Stimulated activated CD4-positive, alpha-beta T cell treated with anti-CD3 and anti-CD28 coated beads, TNF-alpha, amount 100 ng/mL, for 4 hours (primary cell): ENCODE results near the gene ZNF844.
"Not testable (repeated sequence)": the region's sequence is repeated elsewhere in the genome, so short reads cannot be mapped to it uniquely, and the experiment has no call there.

Experiments
- DNase-seq, 3 experiments: peaks; one replicate each; pipeline ENCODE4 v3.0.0-alpha.2; 2020; ENCODE audit warnings: low read depth in 3 of 3

Gene ZNF844

GRCh38 chr19:12064590-12065538 lies at the start of gene ZNF844:
ZNF844 (plus strand) TSS chr19:12064731; CDS start chr19:12064874, 143 bp downstream.
- DNase-seq, result peak; percentile 45 to 50 (median 46)

DNA sequence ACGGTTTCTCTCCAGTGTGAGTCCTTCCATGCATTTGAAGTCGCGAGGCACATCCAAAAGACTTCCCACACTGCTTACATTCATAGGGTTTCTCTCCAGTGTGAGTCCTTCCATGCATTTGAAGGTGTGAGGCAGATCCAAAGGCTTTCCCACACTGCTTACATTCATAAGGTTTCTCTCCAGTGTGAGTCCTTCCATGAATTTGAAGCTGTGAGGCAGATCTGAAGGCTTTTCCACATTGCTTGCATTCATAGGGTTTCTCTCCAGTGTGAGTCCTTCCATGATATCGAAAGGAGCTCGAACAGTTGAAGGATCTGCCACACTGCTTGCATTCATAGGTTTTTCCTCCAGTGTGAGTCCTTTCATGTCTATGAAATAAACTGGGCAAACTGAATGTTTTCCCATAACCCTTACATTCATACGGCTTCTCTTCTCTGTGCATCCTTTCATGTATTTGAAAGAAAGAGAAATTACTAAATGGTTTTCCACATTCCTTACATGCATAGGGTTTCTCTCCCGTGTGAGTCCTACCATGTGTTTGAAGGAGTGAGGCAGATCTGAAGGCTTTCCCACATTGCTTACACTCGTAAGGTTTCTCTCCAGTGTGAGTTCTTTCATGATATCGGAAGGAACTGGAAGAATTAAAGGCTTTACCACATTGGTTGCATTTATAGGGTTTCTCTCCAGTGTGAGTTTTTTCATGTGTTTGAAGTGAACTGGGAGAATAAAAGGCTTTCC lies 49.3 kb upstream of the ZNF844 start:
- DNase-seq, result no peak

GRCh38 chr19:12015753-12016116 lies 48.8 kb upstream of the ZNF844 start:
- no peak for DNase-seq

DNA sequence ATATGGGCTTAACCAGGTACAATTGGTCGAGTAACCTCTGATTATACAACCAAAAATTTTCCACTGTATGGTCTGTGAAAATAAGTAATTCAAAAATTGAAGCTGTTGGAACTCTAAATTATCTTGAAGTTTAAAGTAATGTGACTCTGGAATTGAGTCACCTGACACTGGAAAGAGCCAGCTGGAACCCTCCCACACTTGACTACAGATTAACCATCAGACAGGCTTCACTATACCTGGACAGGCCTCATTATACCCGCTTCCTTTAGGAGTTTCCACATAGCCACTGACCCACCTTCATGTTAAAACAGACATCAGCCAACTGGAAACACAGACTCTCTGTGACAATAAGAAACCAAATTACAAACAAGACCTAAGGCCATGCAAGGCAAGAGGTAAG lies 30.3 kb upstream of the ZNF844 start:
- no peak for DNase-seq

- DNase-seq, result no peak
Observed at GRCh38 chr19:12034620-12035019, 29.9 kb upstream of the ZNF844 start.

DNA sequence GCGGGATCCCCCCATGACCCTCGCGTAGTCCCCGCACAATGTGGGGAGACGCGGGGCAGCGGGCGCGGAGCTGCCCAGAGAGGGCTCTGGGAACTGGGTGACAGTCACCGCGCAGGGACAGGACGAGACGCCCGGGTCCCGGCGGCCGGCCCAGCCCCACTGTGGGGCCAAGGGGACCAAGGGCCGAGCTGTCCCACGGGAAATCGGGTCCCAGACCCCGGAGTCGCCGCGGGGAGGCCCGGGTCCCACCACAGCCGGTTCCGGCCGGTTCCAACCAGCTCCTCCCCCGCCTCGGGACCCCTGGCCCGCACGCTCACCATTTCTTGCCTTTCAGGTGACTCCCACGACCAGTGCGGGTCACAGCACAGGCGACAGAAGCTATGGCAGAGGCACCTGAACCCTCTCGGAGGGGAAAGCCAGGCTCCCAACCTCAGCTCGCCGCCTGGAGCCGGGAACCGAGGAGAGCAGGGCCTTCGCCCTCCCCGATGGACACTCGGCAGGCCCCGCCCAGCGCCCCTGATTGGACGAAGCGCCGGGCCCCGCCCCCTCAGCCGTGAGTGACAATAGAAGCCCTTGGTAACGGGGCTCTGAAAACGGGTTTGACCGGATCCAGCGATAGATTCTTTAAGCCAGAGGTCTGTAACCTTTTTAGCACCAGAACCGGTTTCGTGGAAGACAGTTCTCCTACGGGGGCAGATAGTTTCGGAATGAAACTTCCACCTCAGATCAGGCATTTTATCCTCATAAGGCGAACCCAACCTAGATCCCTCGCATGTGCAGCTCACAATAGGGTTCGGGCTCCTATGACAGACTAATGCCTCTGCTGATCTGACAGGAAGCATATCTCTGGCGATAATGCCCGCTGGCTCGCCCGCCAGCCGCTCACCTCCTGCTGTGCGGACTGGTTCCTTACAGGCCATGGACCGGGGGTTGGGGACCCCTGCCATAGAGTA lies 29.0 kb upstream of the ZNF844 start, which contains the start of gene ZNF433:
Gene ZNF433, minus strand, starts transcription at position 460 of the 953 bp plus-strand sequence. Its CDS starts 140 bp downstream, at position 320.
- peak; percentile 38 to 58 (median 55) for DNase-seq

DNA sequence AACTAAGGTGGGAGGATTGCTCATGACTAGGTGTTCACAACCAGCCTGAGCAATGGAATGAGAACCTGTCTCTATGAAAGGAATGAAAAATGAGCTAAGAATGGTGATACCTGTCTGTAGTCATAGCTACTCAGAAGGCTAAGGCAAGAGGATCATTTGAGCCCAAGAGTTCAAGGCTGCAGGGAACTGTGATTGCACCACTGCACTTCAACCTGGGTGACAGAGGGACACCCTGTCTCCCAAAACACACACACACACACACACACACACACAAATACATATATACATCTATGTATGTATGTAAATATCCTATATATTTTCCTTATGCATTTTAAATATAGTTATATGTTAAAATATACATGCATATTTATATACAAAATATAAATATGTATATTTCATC lies 21.6 kb upstream of the ZNF844 start:
- DNase-seq, result no peak

GRCh38 chr19:12043752-12044422 lies 20.6 kb upstream of the ZNF844 start:
- no peak for DNase-seq

DNA sequence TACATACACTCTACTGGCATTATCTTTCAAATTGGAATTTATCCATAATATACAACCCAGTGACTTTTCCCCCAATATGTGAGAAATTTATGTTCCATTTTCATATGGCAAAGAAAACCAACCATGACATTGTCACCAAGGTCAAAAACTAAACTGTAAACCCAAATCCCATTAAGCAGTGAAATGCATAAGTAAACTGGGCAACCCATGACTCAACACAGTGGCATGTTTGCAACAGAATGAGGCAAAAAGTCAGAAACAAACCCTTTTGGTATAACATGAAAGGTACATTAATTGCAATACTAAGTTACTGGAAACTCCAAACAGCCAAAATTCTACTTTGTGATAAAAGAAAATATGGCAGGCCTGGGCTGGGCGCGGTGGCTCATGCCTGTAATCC lies 16.7 kb upstream of the ZNF844 start:
- no peak for DNase-seq

DNA sequence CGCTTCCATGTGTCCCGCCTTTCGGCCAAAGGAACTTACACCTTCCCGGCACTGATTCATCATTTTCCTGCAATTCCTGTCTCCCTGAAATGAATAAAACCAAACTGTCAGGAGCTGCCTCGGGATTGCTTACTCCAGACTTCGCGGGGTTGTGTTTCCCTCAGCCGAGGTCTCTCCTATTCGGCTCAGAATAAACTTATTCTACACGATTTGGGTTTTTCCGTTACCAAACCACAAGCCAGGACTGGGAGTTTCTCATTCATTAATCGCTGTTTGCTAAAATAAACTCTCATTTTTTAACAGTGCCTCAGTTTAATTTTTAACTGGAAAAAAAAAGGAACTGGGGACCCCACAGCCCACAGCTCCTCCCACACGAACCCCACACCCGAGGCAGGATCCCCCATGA lies 12.4 kb upstream of the ZNF844 start:
- no peak for DNase-seq

GRCh38 chr19:12052497-12053169 lies 11.9 kb upstream of the ZNF844 start, which contains the start of gene ZNF878:
ZNF878 (minus strand) TSS chr19:12052961; CDS start chr19:12052801, 160 bp downstream.
- peak in 2 of 3 experiments; percentile 24 for DNase-seq

GRCh38 chr19:12055784-12056183 lies 8.7 kb upstream of the ZNF844 start:
- no peak for DNase-seq

GRCh38 chr19:12075538-12076139 lies 11.1 kb downstream of the ZNF844 start:
- no peak for DNase-seq

DNA sequence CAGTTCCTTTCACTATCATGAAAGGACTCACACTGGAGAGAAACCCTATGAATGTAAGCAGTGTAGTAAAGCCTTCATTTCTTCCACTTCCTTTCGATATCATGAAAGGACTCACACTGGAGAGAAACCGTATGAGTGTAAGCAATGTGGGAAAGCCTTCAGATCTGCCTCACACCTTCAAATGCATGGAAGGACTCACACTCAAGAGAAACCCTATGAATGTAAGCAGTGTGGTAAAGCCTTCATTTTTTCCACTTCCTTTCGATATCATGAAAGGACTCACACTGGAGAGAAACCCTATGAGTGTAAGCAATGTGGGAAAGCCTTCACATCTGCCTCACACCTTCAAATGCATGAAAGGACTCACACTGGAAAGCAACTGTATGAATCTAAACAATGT lies 11.8 kb downstream of the ZNF844 start:
- DNase-seq, result not testable (repeated sequence)

DNA sequence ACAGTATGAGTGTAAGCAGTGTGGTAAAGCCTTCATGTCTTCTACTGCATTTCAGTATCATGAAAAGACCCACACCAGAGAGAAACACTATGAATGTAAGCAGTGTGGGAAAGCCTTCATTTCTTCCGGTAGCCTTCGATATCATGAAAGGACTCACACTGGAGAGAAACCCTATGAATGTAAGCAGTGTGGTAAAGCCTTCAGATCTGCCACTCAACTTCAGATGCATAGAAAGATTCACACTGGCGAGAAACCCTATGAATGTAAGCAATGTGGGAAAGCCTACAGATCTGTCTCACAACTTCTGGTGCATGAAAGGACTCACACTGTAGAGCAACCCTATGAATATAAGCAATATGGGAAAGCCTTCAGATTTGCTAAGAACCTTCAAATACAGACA lies 12.8 kb downstream of the ZNF844 start:
- DNase-seq, result no peak

- not testable (repeated sequence) for DNase-seq
Observed at GRCh38 chr19:12083336-12083735, 18.8 kb downstream of the ZNF844 start.

DNA sequence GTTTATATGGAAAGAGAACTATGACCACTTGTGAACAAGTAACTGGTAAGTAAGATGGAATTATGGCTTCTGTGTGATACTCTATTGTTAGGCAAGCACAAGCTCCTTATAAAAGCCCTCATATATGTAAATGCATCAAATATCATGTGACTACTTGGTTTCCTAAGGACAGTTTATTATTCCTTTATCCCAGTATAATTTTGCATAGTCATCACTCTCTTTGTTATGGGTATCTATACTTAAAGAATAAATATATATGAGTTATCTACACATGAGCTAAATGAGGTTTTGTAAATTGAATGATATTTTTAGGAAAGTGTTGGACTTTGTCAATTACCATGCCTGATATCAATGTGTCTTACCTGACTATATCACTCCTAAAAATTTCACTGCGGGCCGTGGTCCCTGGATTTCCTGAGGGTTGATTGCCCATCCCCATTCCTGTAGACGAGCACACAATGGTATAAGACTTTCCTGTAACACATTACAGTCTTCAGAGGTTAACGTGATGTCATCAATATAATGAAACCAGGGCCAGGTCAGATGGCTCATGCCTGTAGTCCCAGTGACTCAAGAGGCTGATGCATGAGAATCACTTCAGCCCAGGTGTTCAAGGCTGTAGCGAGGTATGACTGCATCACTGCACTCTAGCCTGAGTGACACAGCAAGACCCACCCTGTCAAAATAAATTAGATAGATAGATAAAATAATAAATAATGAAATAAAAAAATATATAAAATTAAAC lies 20.7 kb downstream of the ZNF844 start:
- DNase-seq, result no peak

DNA sequence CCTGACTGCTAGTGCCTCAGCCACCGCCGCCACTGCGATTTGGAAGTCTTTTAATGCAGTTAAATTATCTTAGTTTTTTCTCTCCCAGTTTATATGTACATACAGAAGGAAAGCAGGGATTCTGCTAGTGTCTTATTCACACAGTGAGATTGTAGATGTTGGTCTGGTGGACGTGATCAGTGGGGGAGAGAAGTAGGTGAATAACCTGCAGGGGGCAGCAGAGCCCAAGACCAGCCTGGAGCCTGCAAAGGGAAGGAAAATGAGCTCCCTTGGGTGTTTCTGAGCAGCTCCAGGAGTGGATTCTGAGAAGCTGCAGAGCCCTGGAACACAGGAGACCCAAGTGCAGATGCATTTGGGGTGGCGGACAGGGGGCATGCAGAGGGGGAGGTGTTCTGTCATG lies 26.3 kb downstream of the ZNF844 start:
- peak; percentile 26 to 36 (median 34) for DNase-seq
